HG02973 (cell line): ENCODE results near the gene EML3.

Experiments used
- ATAC-seq: cut with Tn5 transposase; IDR thresholded peaks from one replicate; pipeline ENCODE4 v1.9.1; 2021; ENCODE audit warnings: moderate library complexity; ENCODE audit not compliant: unreplicated experiment

EML3 gene

GRCh38 chr11:62553839-62554361 is 58.7 kb downstream of the EML3 start:
- ATAC-seq, result no peak

- ATAC-seq, result no peak
Observed at GRCh38 chr11:62553080-62553838, 59.3 kb downstream of the EML3 start.

- no peak for ATAC-seq
Observed at GRCh38 chr11:62552485-62553079, 60.0 kb downstream of the EML3 start.
